ENCODE results near the gene CD300C. TPM values are rescaled to one million over a fixed set of nuclear protein-coding genes. Genes with fewer than 3 reads are reported as not detected.

The CD300C gene
- total and polyA plus RNA-seq, 10 of the 15 experiments (the other 5 are each of a cell fraction or from before 2014, with no cell fraction given) = 0.12 to 0.38 (median 0.23) TPM; not detected in 3

DNA sequence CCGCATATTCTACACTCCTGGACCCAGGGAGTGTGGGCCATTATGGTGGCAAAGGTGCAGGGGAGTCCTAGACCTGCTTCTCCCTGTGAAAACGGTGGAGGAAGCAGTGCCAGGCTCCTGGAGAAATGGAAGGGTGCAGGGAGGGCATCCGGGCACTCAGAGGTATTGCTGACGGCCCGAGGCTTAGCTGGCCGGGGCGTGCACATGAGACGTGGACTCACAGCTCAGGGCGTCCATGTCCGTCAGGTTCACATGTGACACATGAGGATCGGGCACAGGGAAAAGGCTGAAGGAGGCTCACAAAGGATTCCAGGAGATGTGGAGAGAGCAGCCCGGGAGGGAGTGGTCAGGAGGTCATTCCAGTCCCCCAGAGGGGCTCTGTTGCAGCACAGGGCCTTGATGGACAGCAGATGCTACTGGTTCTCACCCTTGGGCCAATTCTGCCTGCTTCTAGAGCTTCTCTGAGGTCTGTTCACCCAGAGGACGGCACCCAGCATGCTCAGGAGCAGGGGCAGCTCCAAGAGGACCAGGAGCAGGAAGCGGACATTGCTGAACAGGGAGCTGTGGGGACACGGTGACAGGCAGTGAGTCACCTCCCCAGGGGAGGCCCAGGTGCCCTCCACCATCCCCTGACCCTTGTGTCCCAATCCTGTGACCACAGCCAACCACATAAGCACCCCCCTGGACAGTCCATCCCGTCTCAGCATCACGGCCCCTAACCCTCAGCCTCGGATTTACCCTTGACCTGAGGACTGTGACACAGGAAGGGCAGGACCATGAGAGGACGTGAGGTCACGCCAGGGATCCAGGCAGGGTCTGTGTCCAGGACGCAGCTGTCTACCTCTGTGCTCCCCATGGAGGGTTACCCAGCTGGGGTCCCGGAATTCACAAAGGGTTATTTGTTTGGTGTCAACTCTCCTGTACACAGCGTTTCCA, 4.5 kb downstream of the CD300C start:
- ChIA-PET RAD21 (ENCODE audit: unreplicated experiment) (no interaction called here), CTCF (interaction anchor here (0.7 kb wide), 1 partner anchor 162 kb away, joined by 5 read pairs; no protein-coding TSS in a partner anchor), SMC1A (ENCODE audit: uncharacterized antibody, unreplicated experiment) (interaction anchor here (1.0 kb wide), 1 partner anchor 162 kb away, joined by 3 read pairs; no protein-coding TSS in a partner anchor), POLR2A (no interaction called here)
- Histone ChIP-seq H3K9me3 (replicated peaks; ENCODE audit: control insufficient read depth, insufficient read depth, low read length) (no peaks in the 10 kb centered on the region), H3K27me3 (replicated peaks in 1 of 2; ENCODE audit: control insufficient read depth in 2 of 2, insufficient read depth in 2 of 2, low read length in 1 of 2) (peaks cover 0 to 2% of the 10 kb centered on the region in 2 experiments; a peak in 2 of 4 replicates), H3K4me1 (ENCODE audit: control insufficient read depth, insufficient read depth, low read length) (no peaks in the 10 kb centered on the region), H3K4me3 (no peak overlapping the region), H3K4me2 (ENCODE audit: control insufficient read depth, insufficient read depth) (no peak overlapping the region), H3K27ac (ENCODE audit: control insufficient read depth, insufficient read depth) (no peak overlapping the region), H3K36me3 (ENCODE audit: control insufficient read depth in 2 of 2, insufficient read depth in 2 of 2, low read length in 1 of 2) (no peaks in the 10 kb centered on the region), H3K79me2 (ENCODE audit: control insufficient read depth, insufficient read depth, low read length) (no peaks in the 10 kb centered on the region), H2AFZ (ENCODE audit: control insufficient read depth, low read depth, low read length) (no peak overlapping the region), H4K20me1 (ENCODE audit: control insufficient read depth, insufficient read depth) (no peaks in the 10 kb centered on the region), H3K9ac (ENCODE audit: control insufficient read depth, insufficient read depth, low read length) (no peak overlapping the region)
- 39% methylated on average over 22 of the region's 23 CpGs for WGBS (ENCODE audit: insufficient coverage, insufficient replicate concordance, low lambda C conversion rate, missing lambda C conversion rate)
- in situ Hi-C loops (cut with MboI) = no loop called here
- TF ChIP-seq, protein P1, sequence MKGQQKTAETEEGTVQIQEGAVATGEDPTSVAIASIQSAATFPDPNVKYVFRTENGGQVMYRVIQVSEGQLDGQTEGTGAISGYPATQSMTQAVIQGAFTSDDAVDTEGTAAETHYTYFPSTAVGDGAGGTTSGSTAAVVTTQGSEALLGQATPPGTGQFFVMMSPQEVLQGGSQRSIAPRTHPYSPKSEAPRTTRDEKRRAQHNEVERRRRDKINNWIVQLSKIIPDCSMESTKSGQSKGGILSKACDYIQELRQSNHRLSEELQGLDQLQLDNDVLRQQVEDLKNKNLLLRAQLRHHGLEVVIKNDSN (IDR thresholded peaks at IDR 0.05; ENCODE audit: borderline replicate concordance, extremely low read length, insufficient read depth, low read depth, low read length) = no peak
- no peak for TF ChIP-seq NBN (IDR thresholded peaks at IDR 0.05)
- no peak for TF ChIP-seq SMAD1 (IDR thresholded peaks at IDR 0.05; ENCODE audit: low read depth, partially characterized antibody)
- TF ChIP-seq MTA2 (IDR thresholded peaks at IDR 0.05; ENCODE audit: low read depth) = no peak
- ATAC-seq (no peak), FAIRE-seq (no peak), DNase-seq (ENCODE audit: low read depth, low spot score) (no peak)
- intact Hi-C loops (cut with micrococcal nuclease; ENCODE audit: unreplicated experiment) = no loop called here
- BruUV-seq (replicated peaks) = no TSS peak

Measured in GM12878 (cell line).